Suprapubic skin (tissue), 4 donors: ENCODE data around the gene WNT11.

Experiments
- EP300 ChIP-seq: sonication (generic); formaldehyde crosslinking; IDR thresholded peaks from one replicate; pipeline ENCODE4 v1.6.1; 2017; ENCODE audit warnings: antibody characterized with exemption
- POLR2A ChIP-seq, 2 donors: fragments of 450-650 bp; IDR thresholded peaks; one replicate each; pipeline ENCODE4 v1.6.1; 2017; ENCODE audit warnings: antibody characterized with exemption in 2 of 2, mild to moderate bottlenecking in 2 of 2, moderate library complexity in 2 of 2
- POLR2AphosphoS5 ChIP-seq, 3 donors: sonication (generic); formaldehyde crosslinking; IDR thresholded peaks; one replicate each; pipeline ENCODE4 v1.6.1; 2017; ENCODE audit warnings: antibody characterized with exemption in 3 of 3
- TF ChIP-seq, protein P1 (sequence below), 2 donors: fragments of 200-600 bp in 1 of 2; fragments of 450-650 bp in 1 of 2; sonication (generic) in 1 of 2; IDR thresholded peaks; one replicate each; pipeline ENCODE4 v1.5.1; 2016 to 2019; ENCODE audit warnings: antibody characterized with exemption in 2 of 2, mild to moderate bottlenecking in 1 of 2, moderate library complexity in 1 of 2

DNA sequence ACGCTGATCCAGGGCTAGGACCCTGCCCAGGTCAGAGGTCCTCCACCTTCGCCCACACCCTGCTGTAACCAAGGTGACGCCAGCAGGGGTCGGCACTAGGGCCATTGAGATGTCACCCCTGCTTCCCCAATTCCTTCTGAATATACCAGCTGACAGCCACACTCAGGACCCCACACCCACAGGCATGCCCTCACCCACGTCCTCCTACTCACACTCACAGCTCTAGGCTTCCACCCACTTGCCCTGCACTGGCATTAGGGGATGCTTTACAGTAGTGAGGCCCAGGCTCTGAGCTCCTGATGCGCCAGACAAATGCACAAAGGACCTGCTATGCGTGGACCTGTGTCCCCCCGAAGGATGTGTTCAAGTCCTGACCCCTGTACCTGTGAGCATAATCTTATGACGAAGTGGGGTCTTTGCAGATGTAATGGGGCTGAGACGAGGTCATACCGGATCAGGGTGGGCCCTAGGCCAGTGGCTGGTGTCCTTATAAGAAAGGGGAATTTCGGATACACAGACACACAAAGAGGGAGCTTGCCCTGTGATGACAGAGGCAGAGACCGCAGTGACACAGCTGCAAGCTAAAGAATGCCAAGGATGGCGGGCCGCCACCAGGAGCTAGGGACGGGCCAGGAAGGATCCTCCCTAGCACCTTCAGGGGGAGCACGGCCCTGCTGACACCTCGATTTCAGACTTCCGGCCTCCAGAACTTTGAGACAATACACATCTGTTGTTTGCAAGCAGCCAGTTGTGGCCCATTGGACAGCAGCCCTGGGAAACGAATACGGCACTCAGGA is 11.2 kb downstream of the WNT11 start:
- TF ChIP-seq, protein P1, sequence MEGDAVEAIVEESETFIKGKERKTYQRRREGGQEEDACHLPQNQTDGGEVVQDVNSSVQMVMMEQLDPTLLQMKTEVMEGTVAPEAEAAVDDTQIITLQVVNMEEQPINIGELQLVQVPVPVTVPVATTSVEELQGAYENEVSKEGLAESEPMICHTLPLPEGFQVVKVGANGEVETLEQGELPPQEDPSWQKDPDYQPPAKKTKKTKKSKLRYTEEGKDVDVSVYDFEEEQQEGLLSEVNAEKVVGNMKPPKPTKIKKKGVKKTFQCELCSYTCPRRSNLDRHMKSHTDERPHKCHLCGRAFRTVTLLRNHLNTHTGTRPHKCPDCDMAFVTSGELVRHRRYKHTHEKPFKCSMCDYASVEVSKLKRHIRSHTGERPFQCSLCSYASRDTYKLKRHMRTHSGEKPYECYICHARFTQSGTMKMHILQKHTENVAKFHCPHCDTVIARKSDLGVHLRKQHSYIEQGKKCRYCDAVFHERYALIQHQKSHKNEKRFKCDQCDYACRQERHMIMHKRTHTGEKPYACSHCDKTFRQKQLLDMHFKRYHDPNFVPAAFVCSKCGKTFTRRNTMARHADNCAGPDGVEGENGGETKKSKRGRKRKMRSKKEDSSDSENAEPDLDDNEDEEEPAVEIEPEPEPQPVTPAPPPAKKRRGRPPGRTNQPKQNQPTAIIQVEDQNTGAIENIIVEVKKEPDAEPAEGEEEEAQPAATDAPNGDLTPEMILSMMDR (IDR thresholded peaks at IDR 0.05), result no peak
- TF ChIP-seq POLR2A (IDR thresholded peaks at IDR 0.05) (no peak), POLR2AphosphoS5 (IDR thresholded peaks at IDR 0.05) (no peak), EP300 (no peak)
